GM18517 (cell line): ENCODE data around the gene EFCAB8.

Experiments used
- ATAC-seq: cut with Tn5 transposase; IDR thresholded peaks from one replicate; pipeline ENCODE4 v1.9.1; 2021; ENCODE audit warnings: mild to moderate bottlenecking, moderate library complexity; ENCODE audit not compliant: unreplicated experiment

Gene EFCAB8

GRCh38 chr20:32909451-32909850 lies 50.7 kb downstream of the EFCAB8 start:
- ATAC-seq: no peak

- ATAC-seq: no peak
Observed at GRCh38 chr20:32909896-32910571, 51.3 kb downstream of the EFCAB8 start.

GRCh38 chr20:32911355-32911754 lies 52.6 kb downstream of the EFCAB8 start:
- no peak for ATAC-seq

- no peak for ATAC-seq
Observed at GRCh38 chr20:32912688-32913087, 54.0 kb downstream of the EFCAB8 start.

- ATAC-seq: no peak
Observed at GRCh38 chr20:32914031-32914430, 55.3 kb downstream of the EFCAB8 start.

- ATAC-seq: no peak
Observed at GRCh38 chr20:32917191-32917950, 58.6 kb downstream of the EFCAB8 start.

- ATAC-seq: no peak
Observed at GRCh38 chr20:32918296-32918695, 59.6 kb downstream of the EFCAB8 start.

- ATAC-seq: no peak
Observed at GRCh38 chr20:32918751-32919150, 60.0 kb downstream of the EFCAB8 start.

GRCh38 chr20:32920066-32920465 lies 61.3 kb downstream of the EFCAB8 start:
- no peak for ATAC-seq

- no peak for ATAC-seq
Observed at GRCh38 chr20:32920530-32921298, 62.0 kb downstream of the EFCAB8 start.

GRCh38 chr20:32922466-32922865 lies 63.7 kb downstream of the EFCAB8 start:
- ATAC-seq: no peak

GRCh38 chr20:32924781-32925180 lies 66.1 kb downstream of the EFCAB8 start:
- ATAC-seq: no peak

- no peak for ATAC-seq
Observed at GRCh38 chr20:32925481-32926196, 66.9 kb downstream of the EFCAB8 start.

- no peak for ATAC-seq
Observed at GRCh38 chr20:32929162-32929561, 70.4 kb downstream of the EFCAB8 start.

GRCh38 chr20:32930181-32930580 lies 71.5 kb downstream of the EFCAB8 start:
- no peak for ATAC-seq

GRCh38 chr20:32930701-32931100 lies 72.0 kb downstream of the EFCAB8 start:
- ATAC-seq: no peak

GRCh38 chr20:32934580-32934979 lies 75.9 kb downstream of the EFCAB8 start:
- no peak for ATAC-seq

- ATAC-seq: no peak
Observed at GRCh38 chr20:32941155-32941885, 82.6 kb downstream of the EFCAB8 start.

GRCh38 chr20:32943490-32944052 lies 84.8 kb downstream of the EFCAB8 start:
- ATAC-seq: no peak

GRCh38 chr20:32945710-32946221 lies 87.0 kb downstream of the EFCAB8 start:
- ATAC-seq: no peak
